IPS-NIHi7 (cell line): ENCODE results near the gene MRPS18A.
A peak's percentile ranks its signal among the peaks of the same experiment; 100 is the strongest.

Source experiments
- DNase-seq: peaks from one replicate; pipeline ENCODE4 v3.0.0; 2012; ENCODE audit warnings: mixed read lengths; ENCODE audit errors: extremely low spot score

The MRPS18A gene

DNA sequence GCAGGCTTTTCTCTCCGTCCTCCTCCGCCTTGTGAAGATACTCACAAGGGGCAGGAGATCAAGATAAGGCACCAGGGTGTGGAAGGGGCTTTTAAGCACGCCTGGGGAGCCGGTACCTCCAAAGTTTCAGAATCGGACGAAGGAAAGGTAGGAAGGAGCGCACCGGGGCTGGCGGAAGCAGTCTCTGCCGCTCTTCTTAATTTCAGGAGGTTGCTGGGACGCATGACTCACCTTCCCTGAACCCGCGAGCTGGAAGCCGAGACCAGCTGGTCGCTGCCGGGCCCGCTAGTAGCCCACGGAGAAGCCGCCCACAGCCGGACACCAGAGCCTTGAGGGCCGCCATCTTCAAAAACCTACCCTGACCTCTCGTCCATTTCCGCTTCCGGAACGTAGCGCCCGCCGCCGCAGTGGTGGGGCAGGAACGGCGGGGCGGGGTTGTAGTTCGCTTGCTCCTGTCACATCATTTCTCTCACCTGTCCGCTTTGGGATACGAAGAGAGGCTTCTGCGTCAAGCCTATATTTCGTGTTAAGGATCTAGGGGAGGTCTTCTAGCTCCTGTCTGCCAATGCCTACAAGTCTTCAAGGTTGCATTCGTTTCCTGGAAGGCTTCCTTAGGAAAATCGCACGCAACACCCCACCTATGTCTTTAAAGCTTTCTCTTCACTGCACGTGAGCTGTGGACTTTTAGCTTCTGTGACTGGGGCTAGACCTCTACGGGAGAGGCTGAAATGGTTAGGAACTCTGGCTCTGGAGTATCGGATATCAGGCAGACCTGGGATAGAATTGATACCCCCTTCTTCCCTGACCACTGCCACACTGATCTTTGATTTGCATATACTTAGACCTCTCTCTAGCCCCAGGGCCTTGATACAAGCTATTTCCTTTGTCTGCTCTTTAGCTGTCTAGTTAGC is at the start of gene MRPS18A:
TSS of gene MRPS18A (minus strand) at position 355 of the 911 bp plus-strand sequence. CDS start at position 343, 12 bp downstream.
- DNase-seq = peak; percentile 89

DNA sequence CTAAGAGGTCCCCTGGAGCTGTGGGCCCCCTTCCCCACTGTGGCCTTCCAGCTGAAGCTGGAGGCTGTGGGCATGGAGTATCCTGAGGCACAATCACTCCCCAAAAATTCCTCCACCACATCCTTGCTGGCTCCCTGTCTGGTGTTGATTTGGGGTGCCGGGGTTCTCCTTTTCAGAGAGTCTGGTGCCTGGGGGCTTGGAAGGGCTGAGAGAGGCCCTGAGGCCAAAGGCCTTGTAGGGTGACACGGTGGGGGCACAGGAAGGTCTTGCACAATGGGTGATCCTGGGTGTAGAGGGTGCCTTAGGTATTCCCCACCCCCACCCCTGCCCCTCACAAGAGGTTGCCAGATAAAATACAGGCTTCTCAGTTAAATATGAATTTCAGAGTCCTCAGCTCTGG is 49.3 kb upstream of the MRPS18A start:
- no peak for DNase-seq

DNA sequence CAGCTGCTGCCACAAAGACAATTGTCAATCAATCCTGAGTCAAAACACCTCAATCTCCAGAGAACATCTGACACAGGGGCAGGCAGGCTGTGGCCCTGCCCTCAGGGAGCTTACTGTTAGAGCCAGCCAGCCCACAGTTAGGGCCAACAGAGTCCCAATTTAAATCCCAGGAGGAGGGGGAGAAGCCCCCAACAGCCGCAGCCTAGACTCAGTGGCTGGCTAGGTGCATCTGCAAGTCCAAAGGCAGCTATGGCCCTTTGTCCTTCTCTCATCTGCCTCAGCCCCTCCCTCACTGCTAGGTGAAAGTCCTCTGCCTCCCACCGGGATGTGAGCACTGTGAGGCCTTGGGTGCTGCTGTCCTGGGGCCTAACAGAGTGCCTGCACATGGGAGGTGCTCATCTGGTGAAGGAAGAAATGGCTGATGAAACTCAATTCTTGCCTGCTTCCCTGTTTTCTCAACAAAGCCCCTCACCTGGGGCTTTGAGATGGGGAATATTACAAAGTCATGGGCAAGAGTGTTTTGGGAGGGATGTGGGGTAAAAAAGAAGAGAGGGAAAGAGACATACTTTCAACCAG is 48.7 kb upstream of the MRPS18A start:
- no peak for DNase-seq

DNA sequence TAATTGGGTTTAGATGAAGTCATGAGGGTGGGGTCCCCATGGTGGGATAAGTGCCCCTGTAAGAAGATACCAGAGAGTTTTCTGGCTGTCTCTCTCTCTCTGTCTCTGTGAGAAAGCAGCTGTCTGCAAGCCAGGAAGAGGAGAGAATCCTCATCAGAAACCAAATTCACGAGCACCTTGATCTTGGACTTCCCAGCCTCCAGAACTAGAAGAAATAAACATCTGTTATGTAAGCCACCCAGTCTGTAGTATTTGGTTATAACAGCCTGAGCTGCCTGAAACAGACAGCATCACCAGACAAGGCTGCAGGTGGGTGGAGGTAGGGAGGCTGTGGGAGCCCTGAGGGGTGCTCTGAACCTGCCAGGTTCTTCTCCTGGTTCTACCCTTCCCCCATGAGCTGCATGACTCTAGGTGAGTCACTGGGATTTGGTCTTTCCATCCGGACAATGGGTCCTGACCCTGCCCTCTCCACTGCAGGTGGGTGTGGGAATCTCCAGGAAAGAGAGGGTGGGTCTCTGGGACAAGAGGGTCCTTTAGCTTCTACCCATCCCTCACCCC is 48.1 kb upstream of the MRPS18A start:
- DNase-seq = no peak

DNA sequence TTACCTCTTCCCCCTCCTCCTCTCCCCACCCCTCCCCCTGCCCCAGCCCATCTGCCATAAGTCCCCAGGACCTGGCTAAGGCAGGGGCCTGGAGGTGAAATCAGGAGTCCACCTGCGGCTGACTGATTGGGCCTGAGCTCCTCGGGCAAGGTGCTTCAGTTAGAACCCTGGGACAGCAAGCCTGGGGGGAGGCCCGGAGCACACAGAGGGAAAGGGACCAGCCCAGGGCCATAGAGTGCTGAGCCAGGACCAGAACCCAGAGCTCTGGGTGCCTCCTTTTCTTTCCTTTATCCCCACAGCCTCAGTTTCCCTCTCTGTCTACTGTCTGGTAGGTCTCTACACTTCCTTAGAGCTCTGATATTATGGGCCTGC is 46.7 kb upstream of the MRPS18A start:
- no peak for DNase-seq

DNA sequence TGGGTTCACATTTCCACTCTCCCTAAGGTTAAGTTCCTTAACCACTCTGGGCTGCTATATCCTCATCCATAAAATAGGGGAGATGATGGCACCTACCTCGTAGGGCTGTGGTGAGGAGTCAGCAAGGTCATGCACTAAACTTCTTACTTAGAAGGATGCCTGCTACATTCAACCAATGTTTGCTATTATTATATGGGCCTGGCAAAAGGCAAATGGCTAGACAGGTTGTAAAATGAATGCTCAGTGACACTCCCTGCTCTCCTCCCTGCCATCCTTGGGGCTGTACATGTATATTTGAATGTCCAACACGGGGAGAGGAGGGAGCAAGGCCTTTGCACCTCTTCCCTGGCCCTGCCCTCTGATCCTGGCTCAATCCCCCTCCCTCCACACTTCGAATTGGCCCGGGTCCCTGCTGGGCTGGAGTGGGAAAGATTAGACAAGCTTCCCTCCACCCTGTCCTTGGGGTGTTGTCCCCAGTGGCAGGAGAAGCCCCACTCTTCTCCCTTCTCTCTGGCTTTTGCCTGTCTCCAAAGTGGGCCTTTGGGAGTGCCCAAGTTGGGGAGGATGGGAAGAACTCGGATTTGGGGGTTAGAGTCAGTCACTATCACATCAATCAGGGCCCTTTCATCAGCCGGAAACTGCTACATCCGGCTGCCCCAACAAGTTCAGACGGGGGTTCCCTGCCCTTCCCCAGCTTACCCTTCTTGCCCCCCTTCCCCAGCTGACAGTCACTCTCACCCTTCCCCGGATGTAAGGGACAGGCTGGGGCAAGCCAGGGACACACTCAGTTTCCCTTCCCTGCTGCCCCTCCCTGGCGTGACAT is 46.1 kb upstream of the MRPS18A start:
- DNase-seq = no peak

DNA sequence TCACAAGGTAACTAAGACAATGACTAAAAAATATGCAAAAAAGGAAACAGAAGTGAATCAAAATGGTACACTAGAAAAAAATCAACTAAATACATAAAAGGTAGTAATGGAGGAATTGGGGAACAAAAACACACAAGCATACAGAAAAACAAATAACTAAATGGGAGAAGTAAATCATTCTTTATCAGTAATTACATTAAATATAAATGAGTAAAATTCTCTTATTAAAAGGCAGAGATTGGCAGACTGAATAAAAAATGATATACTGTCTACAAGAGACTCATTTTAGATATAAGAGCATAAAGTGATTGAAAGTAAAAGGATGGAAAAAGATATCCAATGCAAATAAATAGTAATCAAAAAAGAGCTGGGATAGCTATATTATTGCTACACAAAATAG is 43.0 kb upstream of the MRPS18A start:
- DNase-seq = no peak

DNA sequence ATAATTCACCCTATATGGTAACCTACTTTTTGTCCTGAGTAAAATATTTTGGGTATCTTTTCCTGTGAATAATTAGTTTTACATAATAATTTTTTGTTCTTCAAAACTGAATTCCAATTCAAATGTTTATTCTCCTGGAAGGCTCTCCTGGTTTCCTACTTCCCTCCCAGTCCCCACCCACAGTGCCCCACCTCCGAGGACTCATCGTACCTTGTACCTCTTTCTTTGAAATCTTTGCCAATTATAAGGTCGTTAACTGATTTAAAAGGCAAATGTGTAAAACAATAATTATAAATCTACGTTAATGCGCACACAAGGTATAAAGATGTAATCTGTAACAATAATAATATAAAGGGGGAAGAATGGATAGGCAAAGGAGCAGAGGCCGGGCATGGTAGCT is 41.9 kb upstream of the MRPS18A start:
- no peak for DNase-seq

DNA sequence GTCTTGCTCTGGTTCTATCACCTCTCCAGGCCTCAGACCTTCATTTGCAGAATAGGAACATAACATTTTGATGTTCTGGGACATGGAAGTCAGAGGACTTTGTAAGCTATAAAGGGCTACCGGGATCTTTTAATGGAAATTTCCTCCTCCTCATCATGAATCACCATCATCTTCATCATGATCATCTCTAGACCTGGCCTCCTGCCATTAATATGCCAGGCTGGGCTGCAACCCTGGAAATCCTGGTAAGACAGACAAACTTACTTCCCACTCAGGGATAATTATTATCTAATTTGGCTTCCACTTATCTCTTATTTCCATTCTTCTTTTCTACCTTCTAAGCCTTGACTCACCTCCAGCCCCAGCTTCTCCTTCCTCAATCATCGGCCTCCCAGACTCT is 41.0 kb upstream of the MRPS18A start:
- no peak for DNase-seq

DNA sequence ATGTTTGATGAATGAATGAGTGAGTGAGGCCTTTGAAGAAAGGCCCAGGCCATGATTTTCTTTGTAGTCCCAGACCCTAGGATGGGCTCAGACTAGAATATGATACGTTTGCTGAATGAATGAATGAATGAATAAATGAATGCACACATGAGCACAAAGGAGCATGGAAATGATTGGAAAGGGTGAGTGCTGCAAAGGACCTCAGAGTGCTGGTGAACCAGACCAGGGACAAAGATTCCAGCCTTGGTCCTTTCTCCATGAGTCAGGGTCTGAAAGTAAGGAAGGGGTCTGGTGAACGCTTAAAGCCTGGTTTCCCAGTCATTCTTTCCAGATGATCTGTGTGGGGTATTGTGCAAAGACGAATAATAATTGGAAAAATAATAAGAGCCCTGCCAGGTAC is 40.0 kb upstream of the MRPS18A start:
- DNase-seq = no peak

DNA sequence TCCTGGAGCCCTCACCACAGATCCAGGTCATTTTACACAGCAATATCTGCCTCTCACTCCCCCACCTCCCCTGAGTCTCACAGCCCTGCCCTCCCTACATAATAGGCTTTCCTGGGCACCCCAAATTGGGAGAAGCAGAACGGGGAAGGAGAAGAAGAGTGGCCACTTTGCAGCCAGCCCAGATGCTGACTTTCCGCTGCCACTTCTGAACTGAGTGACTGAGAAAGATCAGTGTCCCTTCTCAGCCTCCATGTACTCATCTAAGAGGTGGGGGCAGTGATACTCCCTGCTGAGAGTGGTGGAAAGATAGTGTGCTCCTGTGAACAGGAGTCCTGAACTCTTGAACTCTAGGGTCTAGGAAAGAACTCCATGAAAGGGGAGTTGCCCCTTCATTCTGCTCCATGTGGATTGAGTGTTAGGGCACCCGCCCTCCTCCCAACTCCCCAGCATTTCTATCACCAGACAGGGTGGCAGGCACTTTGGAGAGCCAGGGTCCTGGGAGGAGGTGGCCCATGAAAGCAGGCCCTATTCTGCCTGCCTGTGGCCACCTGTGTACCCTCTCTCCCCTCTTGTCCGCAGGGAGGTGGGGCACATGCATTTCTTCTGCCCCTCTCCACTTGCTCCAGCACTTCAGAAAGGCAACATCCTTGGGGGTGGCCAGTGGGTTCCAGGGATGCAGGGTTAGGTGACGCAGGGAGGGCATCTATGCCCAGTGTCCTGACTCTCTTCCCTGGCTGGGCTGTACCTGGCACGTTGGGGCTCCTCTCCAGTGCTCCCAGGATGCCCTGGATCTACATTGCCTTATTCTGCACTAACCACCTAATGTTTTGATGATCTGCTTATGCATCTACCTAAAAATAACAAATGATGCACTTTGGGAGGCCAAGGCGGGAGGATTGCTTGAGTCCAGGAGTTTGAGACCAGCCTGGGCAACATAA is 38.3 kb upstream of the MRPS18A start:
- DNase-seq = no peak

DNA sequence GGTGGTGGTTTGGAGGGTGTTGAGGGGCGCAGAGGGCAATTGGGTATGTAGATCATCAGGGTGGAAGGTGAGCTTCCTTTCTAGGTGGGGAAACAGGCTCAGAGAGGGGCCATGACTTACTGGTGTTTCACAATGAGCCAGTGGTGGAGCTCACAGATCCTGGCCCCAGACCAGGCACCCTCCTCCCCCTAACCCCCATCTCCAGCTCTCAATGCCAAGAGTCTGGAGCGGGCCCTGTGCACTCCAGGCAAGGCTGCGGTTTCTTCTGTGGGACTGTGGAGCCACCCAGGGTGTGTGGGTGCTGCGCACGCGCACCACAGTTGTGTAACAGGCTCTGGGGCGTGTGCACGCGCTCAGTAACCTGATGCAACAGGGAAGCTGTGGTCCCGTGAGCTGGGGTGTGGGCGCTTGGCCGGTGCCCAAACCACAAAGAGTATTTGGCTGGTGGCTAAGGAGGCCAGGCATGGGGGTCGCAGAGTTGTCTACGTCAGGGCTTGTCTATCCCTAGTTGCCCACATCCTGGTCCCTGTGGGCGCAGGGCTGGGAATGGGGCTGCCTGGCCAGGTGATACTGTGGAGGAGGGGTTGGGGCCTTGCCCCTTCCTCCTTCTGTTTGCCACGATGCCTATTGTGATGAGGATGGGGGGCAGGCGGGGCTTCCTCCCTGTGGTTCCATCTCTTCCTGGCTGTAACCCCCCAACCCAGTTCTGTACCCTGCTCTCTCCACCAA is 37.5 kb upstream of the MRPS18A start:
- no peak for DNase-seq

DNA sequence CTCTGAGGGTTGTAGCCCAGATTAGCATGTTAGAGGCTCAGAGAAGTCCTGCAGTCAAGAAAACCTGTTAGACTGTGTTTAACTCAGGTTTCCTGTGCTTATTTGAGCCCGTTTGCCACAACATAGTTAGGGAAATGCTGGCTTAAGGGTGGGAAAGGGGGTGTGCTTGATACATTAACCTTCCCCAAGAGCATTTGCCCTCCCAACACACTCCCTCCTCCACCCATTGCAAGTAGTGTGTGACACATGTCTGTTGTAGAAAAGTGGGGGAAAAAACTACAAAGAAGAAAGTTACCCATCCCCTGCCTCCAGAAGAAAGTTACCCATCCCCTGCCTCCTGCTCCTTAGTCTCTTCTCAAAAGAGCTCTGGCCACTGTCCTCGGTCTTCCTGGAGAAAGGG is 36.8 kb upstream of the MRPS18A start:
- no peak for DNase-seq

DNA sequence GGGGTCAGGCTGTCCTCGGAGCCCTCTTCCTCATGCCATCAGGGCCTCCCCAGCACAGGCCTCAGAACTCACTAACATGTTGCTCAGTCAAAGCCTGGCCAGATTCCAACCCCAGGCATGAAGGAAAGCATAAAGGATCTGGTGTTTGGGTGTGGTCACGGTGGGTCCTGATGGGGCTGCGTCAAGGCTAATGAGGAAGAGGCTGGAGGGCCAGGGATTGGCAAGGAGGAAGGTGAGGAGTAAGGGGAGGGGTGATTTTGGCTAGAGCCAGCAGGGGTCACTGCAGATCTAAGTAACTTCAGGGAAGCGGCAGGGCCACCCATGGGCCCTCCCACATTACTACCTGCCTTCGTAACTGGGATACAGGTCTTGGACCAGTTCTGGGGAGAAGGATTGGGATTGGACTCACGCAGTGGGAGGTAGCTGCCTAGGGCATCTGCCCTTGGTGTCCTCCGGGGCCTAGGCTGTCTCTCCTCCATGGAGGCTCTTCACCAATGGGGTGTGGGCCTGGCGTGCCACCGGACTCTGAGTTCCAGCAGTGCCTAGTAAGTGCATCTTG is 36.2 kb upstream of the MRPS18A start:
- DNase-seq = peak; percentile 89

DNA sequence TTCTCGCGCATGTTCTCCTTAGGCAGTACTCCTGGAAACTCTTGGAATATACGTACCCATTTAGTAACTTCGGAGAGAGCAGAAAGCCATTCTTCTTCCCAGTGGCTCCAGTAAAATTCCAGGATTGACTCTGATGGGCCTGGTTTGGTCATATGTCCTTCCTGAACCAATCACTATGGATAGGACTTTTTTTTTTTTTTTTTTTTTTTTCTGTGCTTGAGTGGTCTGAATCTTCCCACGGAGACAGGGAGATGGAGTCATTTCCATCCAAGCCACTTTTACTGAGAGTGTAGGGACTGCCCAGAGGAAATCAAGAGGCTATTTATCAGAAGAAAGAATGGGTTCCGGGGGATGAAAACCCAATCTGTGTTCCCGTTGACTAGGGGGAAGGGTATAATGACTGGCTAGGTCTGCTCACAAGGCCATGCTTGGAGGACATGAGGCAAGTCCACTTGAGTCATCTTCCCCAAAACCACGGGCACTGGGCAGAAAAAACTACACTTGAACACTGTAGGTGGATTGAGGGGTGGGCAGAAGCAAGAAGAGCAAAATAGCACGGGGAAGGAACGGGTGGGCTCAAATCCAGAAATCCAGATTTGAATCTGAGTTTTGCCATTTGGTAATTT is 35.4 kb upstream of the MRPS18A start:
- DNase-seq = no peak

DNA sequence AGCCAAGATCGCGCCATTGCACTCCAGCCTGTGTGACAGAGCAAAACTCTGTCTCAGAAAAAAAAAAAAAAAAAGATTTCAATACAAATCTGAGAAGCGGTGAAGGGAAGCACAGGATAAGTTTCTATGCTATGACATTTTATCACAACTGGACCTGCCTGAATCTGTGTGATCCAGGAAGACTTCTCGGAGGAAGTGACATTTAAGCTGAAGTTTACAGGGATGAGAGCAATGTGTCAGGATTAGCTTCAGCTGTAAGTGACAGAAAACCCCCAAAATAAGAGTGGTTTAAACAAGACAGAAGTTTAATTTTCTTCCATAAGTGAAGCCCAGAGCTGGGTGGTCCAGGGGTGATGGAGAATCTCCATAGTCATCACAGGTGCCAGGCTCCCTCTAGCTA is 33.4 kb upstream of the MRPS18A start:
- DNase-seq = no peak

DNA sequence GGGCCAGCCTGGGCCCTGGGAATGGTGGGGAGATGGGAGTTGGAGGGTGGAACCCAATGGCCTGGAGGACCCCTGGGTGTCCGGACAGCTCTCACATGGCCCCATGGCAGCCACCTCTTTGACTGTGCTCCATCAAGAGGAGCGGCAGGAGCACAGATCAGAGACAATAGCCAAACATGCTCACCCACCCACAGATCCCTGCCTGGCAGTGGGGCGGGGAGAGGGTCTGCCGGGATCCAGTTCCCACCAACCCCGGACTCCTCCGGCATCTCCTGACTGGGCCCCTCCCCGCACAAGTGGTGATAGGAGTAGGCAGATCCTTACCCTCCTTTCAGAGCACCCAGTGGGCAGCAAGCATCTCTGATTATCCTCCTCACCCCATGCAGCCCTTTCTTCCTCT is 31.9 kb upstream of the MRPS18A start:
- DNase-seq = no peak

DNA sequence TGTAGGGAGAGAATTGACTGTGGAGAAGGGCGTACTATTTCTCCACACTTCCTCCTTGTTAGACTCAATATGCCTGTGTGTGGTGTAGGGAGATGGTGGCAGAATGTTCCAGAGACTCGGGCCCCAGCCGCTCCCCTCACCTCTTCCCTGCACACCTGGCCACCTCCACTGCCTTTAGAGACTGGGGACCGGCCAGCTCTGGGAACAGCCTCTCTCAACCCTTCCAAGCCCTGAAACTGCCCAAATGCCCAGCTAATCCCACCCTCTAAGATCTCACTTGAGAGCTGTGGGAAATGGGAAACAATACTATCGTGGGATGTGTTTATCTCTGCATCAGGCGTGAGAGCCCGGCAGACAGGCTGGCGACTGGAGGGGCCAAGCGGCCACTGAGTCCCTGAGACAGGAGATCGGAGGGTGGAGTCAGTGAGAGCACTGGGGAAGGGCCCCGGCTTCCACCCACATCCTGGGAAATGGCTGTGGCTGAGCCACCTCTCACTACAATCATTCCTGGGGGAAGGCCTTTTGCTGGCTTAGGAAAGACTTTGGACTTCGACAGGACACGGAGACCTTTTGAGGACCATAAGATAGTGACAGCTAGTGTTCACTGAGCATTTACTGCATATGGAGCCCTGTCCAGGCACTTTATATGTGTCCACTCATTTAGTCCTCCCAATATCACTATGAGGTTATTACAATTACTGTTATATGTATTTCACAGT is 31.0 kb upstream of the MRPS18A start:
- no peak for DNase-seq

DNA sequence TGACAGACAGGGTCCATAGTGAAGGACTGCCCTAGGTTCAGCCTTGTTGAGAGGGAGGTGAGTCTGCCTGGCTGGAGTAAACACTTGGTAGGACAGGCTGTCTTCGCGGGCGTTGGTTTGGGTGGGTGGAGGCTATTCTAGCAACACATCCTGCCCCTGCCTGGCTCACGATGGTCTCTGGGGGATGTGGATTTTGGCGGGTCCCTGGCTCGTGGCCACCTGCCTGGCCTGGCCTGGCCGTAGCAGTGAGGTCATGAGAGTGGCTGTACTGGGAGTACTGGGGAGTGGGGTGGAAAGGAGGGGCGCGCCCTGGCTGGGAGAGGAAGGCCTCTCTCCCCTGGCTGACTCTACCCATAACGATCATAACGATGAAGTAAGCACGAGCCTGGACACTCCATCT is 30.2 kb upstream of the MRPS18A start:
- no peak for DNase-seq
